HL-60/S4 treated with phorbol 12-myristate 13-acetate at 8.2 ng/mL for 4 days and 3 days (cell line): ENCODE measurements around the gene CTXND1.

ENCODE experiments used
- in situ Hi-C: fragments of 300-500 bp; cut with MboI; formaldehyde crosslinking; loops from 2 replicates; pipeline ENCODE4 v1.15.0; 2022; ENCODE audit warnings: low sequenced_read_pairs

The CTXND1 gene

GRCh38 chr15:80259942-80260510 lies 8.0 kb upstream of the CTXND1 start:
- in situ Hi-C loops, result no loop called here

GRCh38 chr15:80251428-80252120 lies 439 bp downstream of the CTXND1 start:
- in situ Hi-C loops, result no loop called here

- in situ Hi-C loops, result no loop called here
These were observed 1.2 kb downstream of the CTXND1 start for GRCh38 chr15:80250614-80251427.

GRCh38 chr15:80249973-80250372 lies 2.0 kb downstream of the CTXND1 start:
- in situ Hi-C loops, result no loop called here

GRCh38 chr15:80247320-80247719 lies 4.7 kb downstream of the CTXND1 start:
- in situ Hi-C loops, result no loop called here

GRCh38 chr15:80246425-80246894 lies 5.6 kb downstream of the CTXND1 start:
- in situ Hi-C loops, result no loop called here

GRCh38 chr15:80242802-80243201 lies 9.2 kb downstream of the CTXND1 start:
- in situ Hi-C loops, result no loop called here

GRCh38 chr15:80242132-80242769 lies 9.8 kb downstream of the CTXND1 start:
- in situ Hi-C loops, result no loop called here

GRCh38 chr15:80241508-80241907 lies 10.5 kb downstream of the CTXND1 start:
- in situ Hi-C loops, result no loop called here

GRCh38 chr15:80240276-80240675 lies 11.7 kb downstream of the CTXND1 start:
- in situ Hi-C loops, result no loop called here

GRCh38 chr15:80234883-80235282 lies 17.1 kb downstream of the CTXND1 start:
- in situ Hi-C loops, result no loop called here

GRCh38 chr15:80233581-80233980 lies 18.4 kb downstream of the CTXND1 start:
- in situ Hi-C loops, result no loop called here

GRCh38 chr15:80231371-80231770 lies 20.6 kb downstream of the CTXND1 start:
- in situ Hi-C loops, result no loop called here

- in situ Hi-C loops, result no loop called here
These were observed 22.9 kb downstream of the CTXND1 start for GRCh38 chr15:80228959-80229610.

GRCh38 chr15:80219955-80220354 lies 32.1 kb downstream of the CTXND1 start:
- in situ Hi-C loops, result no loop called here

GRCh38 chr15:80217327-80217900 lies 34.6 kb downstream of the CTXND1 start:
- in situ Hi-C loops, result no loop called here

- in situ Hi-C loops, result no loop called here
These were observed 35.1 kb downstream of the CTXND1 start for GRCh38 chr15:80216911-80217310.

- in situ Hi-C loops, result no loop called here
These were observed 35.9 kb downstream of the CTXND1 start for GRCh38 chr15:80216141-80216540.

GRCh38 chr15:80214910-80215309 lies 37.1 kb downstream of the CTXND1 start:
- in situ Hi-C loops, result no loop called here

- in situ Hi-C loops, result no loop called here
These were observed 40.0 kb downstream of the CTXND1 start for GRCh38 chr15:80211976-80212375.
